Tibial artery (tissue), 4 donors: ENCODE data around the gene TRMU.

ENCODE experiments used
- DNase-seq, 2 donors: peaks; one replicate each; pipeline ENCODE4 v3.0.0-alpha.2; 2019
- H3K27ac ChIP-seq, 2 donors: fragments of 200-600 bp; sonication (generic) in 1 of 2; 1 replicate in 1 of 2; 2 replicates in 1 of 2; pipeline ENCODE4 v1.5.1; 2018 to 2019; ENCODE audit warnings: mild to moderate bottlenecking in 1 of 2
- H3K27me3 ChIP-seq, 2 donors: fragments of 200-600 bp; sonication (generic) in 1 of 2; one replicate each; pipeline versions ENCODE4 v1.5.1 to v1.6.0; 2016 to 2019
- H3K36me3 ChIP-seq, 3 donors: fragments of 200-600 bp; sonication (generic) in 2 of 3; one replicate each; pipeline ENCODE4 v1.5.1; 2016 to 2019; ENCODE audit warnings: mild to moderate bottlenecking in 2 of 3
- H3K4me1 ChIP-seq, 4 donors: fragments of 200-600 bp; sonication (generic) in 2 of 4; 1 replicate in 3 of 4; 2 replicates in 1 of 4; pipeline ENCODE4 v1.5.1; 2016 to 2019
- H3K4me3 ChIP-seq, 2 donors: fragments of 200-600 bp; sonication (generic) in 1 of 2; 1 replicate in 1 of 2; 2 replicates in 1 of 2; pipeline ENCODE4 v1.5.1; 2018 to 2019; ENCODE audit warnings: mild to moderate bottlenecking in 2 of 2
- H3K9me3 ChIP-seq, 3 donors: fragments of 200-600 bp; sonication (generic) in 1 of 3; one replicate each; pipeline ENCODE4 v1.5.1; 2016 to 2019
- CTCF ChIP-seq, 2 experiments: fragments of 200-600 bp in 1 of 2; fragments of 450-650 bp in 1 of 2; IDR thresholded peaks; one replicate each; pipeline ENCODE4 v1.5.1; 2017 to 2019; ENCODE audit warnings: antibody characterized with exemption in 2 of 2, mild to moderate bottlenecking in 1 of 2, moderate library complexity in 1 of 2
- intact Hi-C: fragments of 100-400 bp; cut with DNase I; formaldehyde crosslinking; loops from one replicate; pipeline ENCODE4 v1.15.0; 2023; ENCODE audit warnings: low total_unique reads

Gene TRMU

GRCh38 chr22:46330426-46330825, 5.1 kb upstream of the TRMU start:
- H3K4me1 ChIP-seq = peaks cover 0 to 9% (median 3%) of the 10 kb centered on the region in 4 donors
- H3K4me3 ChIP-seq = no peak overlapping the region
- no peaks in the 10 kb centered on the region for H3K9me3 ChIP-seq
- intact Hi-C loops = no loop called here
- DNase-seq = no peak
- H3K36me3 ChIP-seq = no peaks in the 10 kb centered on the region
- no peak for TF ChIP-seq CTCF (IDR thresholded peaks at IDR 0.05)
- no peaks in the 10 kb centered on the region for H3K27me3 ChIP-seq
- no peak overlapping the region for H3K27ac ChIP-seq

GRCh38 chr22:46331496-46331895, 4.0 kb upstream of the TRMU start:
- TF ChIP-seq CTCF (IDR thresholded peaks at IDR 0.05) = no peak
- Histone ChIP-seq H3K27me3 (no peaks in the 10 kb centered on the region), H3K36me3 (no peaks in the 10 kb centered on the region), H3K27ac (no peak overlapping the region), H3K4me3 (no peak overlapping the region), H3K4me1 (peaks cover 0 to 12% (median 6%) of the 10 kb centered on the region in 4 donors), H3K9me3 (no peaks in the 10 kb centered on the region)
- intact Hi-C loops = no loop called here
- no peak for DNase-seq

- TF ChIP-seq CTCF (IDR thresholded peaks at IDR 0.05) = no peak
- H3K27me3 ChIP-seq = no peaks in the 10 kb centered on the region
- H3K4me3 ChIP-seq = peak overlapping the region; percentile 88 to 97
- H3K36me3 ChIP-seq = peaks cover 26 to 40% (median 27%) of the 10 kb centered on the region in 3 donors
- no peaks in the 10 kb centered on the region for H3K9me3 ChIP-seq
- peaks cover 0 to 23% (median 13%) of the 10 kb centered on the region in 4 donors for H3K4me1 ChIP-seq
- intact Hi-C loops = no loop called here
- H3K27ac ChIP-seq = peak overlapping the region; percentile 86 to 88
- DNase-seq = no peak
Measured at GRCh38 chr22:46336119-46337078, 885 bp downstream of the TRMU start.

- Histone ChIP-seq H3K4me3 (no peak overlapping the region), H3K27me3 (no peaks in the 10 kb centered on the region), H3K27ac (no peak overlapping the region), H3K4me1 (peaks cover 0 to 23% (median 13%) of the 10 kb centered on the region in 4 donors), H3K9me3 (no peaks in the 10 kb centered on the region), H3K36me3 (peaks cover 27 to 54% (median 38%) of the 10 kb centered on the region in 3 donors)
- intact Hi-C loops = no loop called here
- no peak for TF ChIP-seq CTCF (IDR thresholded peaks at IDR 0.05)
- DNase-seq = no peak
Measured at GRCh38 chr22:46337870-46338269, 2.4 kb downstream of the TRMU start.

- intact Hi-C loops = no loop called here
- no peaks in the 10 kb centered on the region for H3K27me3 ChIP-seq
- TF ChIP-seq CTCF (IDR thresholded peaks at IDR 0.05) = no peak
- peaks cover 33 to 62% (median 40%) of the 10 kb centered on the region in 3 donors for H3K36me3 ChIP-seq
- no peak overlapping the region for H3K4me3 ChIP-seq
- no peak overlapping the region for H3K27ac ChIP-seq
- no peaks in the 10 kb centered on the region for H3K9me3 ChIP-seq
- H3K4me1 ChIP-seq = peaks cover 0 to 23% (median 13%) of the 10 kb centered on the region in 4 donors
- no peak for DNase-seq
Measured at GRCh38 chr22:46338636-46339035, 3.1 kb downstream of the TRMU start.
